WTC11 (cell line): ENCODE results near the gene TMEM14A. TPM values are rescaled to one million over a fixed set of nuclear protein-coding genes. Genes with fewer than 3 reads are reported as not detected.
A peak's percentile ranks its signal among the peaks of the same experiment; 100 is the strongest.

Experiments used
- ATAC-seq: fragments of 200-7000 bp; cut with Tn5 transposase; 2 replicates; pipeline ENCODE4 v1.10.0; 2021; ENCODE audit warnings: mild to moderate bottlenecking, moderate library complexity
- CTCF ChIA-PET: fragments of 300-600 bp; sonication (Branson Sonifier 250); formaldehyde crosslinking; loops from one replicate; lab custom pipeline; 2021; ENCODE audit warnings: antibody characterized with exemption; lab: Charles Lee
- POLR2A ChIA-PET: fragments of 350-600 bp; sonication (Branson Sonifier 250); formaldehyde crosslinking; loops from one replicate; lab custom pipeline; 2021; ENCODE audit warnings: antibody characterized with exemption; lab: Charles Lee
- DNase-seq: peaks from one replicate; pipeline ENCODE4 v3.0.0; 2021; ENCODE audit warnings: low spot score
- H3K27ac Mint-ChIP-seq: 2 replicates; pipeline ENCODE4 v1.8.0; 2021; ENCODE audit warnings: mixed read lengths
- H3K27me3 Mint-ChIP-seq: 2 replicates; pipeline ENCODE4 v1.8.0; 2021; ENCODE audit warnings: low read depth, mild to moderate bottlenecking, moderate library complexity, mixed read lengths
- H3K36me3 Mint-ChIP-seq: 2 replicates; pipeline ENCODE4 v1.8.0; 2021; ENCODE audit warnings: mixed read lengths
- H3K4me1 Mint-ChIP-seq: 2 replicates; pipeline ENCODE4 v1.8.0; 2022; ENCODE audit warnings: mixed read lengths
- H3K4me3 Mint-ChIP-seq: 2 replicates; pipeline ENCODE4 v1.8.0; 2021; ENCODE audit warnings: mild to moderate bottlenecking, moderate library complexity, mixed read lengths
- H3K9me3 Mint-ChIP-seq: 2 replicates; pipeline ENCODE4 v1.8.0; 2021; ENCODE audit warnings: mixed read lengths
- AFF4 ChIP-seq: sonication (generic); formaldehyde crosslinking; IDR thresholded peaks from 2 replicates; pipeline ENCODE4 v1.8.1; 2023; ENCODE audit warnings: mild to moderate bottlenecking, missing genetic modification reagents, borderline replicate concordance
- AR ChIP-seq: fragments of 250-450 bp; sonication (Bioruptor Pico); IDR thresholded peaks from 2 replicates; pipeline ENCODE4 v1.9.0; 2021; ENCODE audit warnings: mild to moderate bottlenecking
- CBFB ChIP-seq: sonication (generic); formaldehyde crosslinking; IDR thresholded peaks from 2 replicates; pipeline ENCODE4 v1.8.1; 2022; ENCODE audit warnings: mild to moderate bottlenecking, low read depth, missing genetic modification reagents
- CTCF ChIP-seq: fragments of 200-600 bp; IDR thresholded peaks from 2 replicates; pipeline ENCODE4 v1.8.0; 2022; ENCODE audit warnings: antibody characterized with exemption
- MXD4 ChIP-seq: fragments of 250-450 bp; sonication (Bioruptor Pico); IDR thresholded peaks from 2 replicates; pipeline ENCODE4 v1.8.0; 2021; ENCODE audit warnings: mild to moderate bottlenecking, moderate library complexity, borderline replicate concordance
- NFE2L1 ChIP-seq: sonication (generic); formaldehyde crosslinking; IDR thresholded peaks from 2 replicates; pipeline ENCODE4 v1.8.1; 2023; ENCODE audit warnings: missing genetic modification reagents
- NR1H2 ChIP-seq: sonication (generic); formaldehyde crosslinking; IDR thresholded peaks from 2 replicates; pipeline ENCODE4 v1.9.0; 2021; ENCODE audit warnings: mild to moderate bottlenecking, moderate library complexity, missing genetic modification reagents
- NR2C2 ChIP-seq: sonication (generic); formaldehyde crosslinking; IDR thresholded peaks from 2 replicates; pipeline ENCODE4 v1.8.0; 2022; ENCODE audit warnings: mild to moderate bottlenecking, missing genetic modification reagents
- SMAD4 ChIP-seq: sonication (generic); formaldehyde crosslinking; IDR thresholded peaks from 2 replicates; pipeline ENCODE4 v1.8.0; 2022; ENCODE audit warnings: mild to moderate bottlenecking, missing genetic modification reagents
- SP1 ChIP-seq: sonication (generic); formaldehyde crosslinking; conservative IDR thresholded peaks from 2 replicates; pipeline ENCODE4 v1.8.1; 2022; ENCODE audit warnings: missing genetic modification reagents
- ZNF219 ChIP-seq: sonication (generic); formaldehyde crosslinking; IDR thresholded peaks from 2 replicates; pipeline ENCODE4 v1.8.0; 2023; ENCODE audit warnings: missing genetic modification reagents, mild to moderate bottlenecking, borderline replicate concordance
- ZNF263 ChIP-seq: sonication (generic); formaldehyde crosslinking; IDR thresholded peaks from 2 replicates; pipeline ENCODE4 v1.8.1; 2022; ENCODE audit warnings: low read depth, mild to moderate bottlenecking, moderate library complexity, missing genetic modification reagents
- ZNF396 ChIP-seq: fragments of 250-450 bp; sonication (Bioruptor Pico); IDR thresholded peaks from 2 replicates; pipeline ENCODE4 v1.8.0; 2021; ENCODE audit warnings: mild to moderate bottlenecking, moderate library complexity, borderline replicate concordance
- ZNF423 ChIP-seq: fragments of 250-450 bp; sonication (Bioruptor Pico); IDR thresholded peaks from 2 replicates; pipeline ENCODE4 v2.1.2; 2022; ENCODE audit warnings: mild to moderate bottlenecking, moderate library complexity
- ZNF512 ChIP-seq: sonication (generic); formaldehyde crosslinking; IDR thresholded peaks from 2 replicates; pipeline ENCODE4 v1.8.1; 2022; ENCODE audit warnings: missing genetic modification reagents, borderline replicate concordance
- total RNA-seq: library from RNA; stranded (reverse); gene quantifications from 3 replicates; pipeline ENCODE4 v1.2.3, GENCODE V29; 2021

TMEM14A gene
- total RNA-seq, 1 experiment from 2014 or later = 8.7 TPM

GRCh38 chr6:52663120-52663935 lies 7.6 kb upstream of the TMEM14A start:
- DNase-seq (peak; percentile 42), ATAC-seq (no peak)
- Mint-ChIP-seq H3K4me1 (no peaks in the 10 kb centered on the region), H3K4me3 (no peak overlapping the region), H3K36me3 (peaks cover 13% of the 10 kb centered on the region), H3K9me3 (peaks cover under 1% of the 10 kb centered on the region; the same call in 1 of the 2 replicates), H3K27ac (no peak overlapping the region), H3K27me3 (peaks cover 3% of the 10 kb centered on the region; the same call in 1 of the 2 replicates)
- ChIA-PET POLR2A (interaction anchor here (0.5 to 1.7 kb wide), 2 partner anchors 69 to 379 kb away, joined by 3 to 4 read pairs; partner anchors contain the start of gene MCM3), CTCF (interaction anchor here (0.6 to 2.8 kb wide), 17 partner anchors 12 to 480 kb away, joined by 3 to 42 read pairs (median 5); partner anchors contain the start of genes EFHC1 and TRAM2)
- TF ChIP-seq AFF4 (CRISPR knock-in tag) = no peak
- no peak for TF ChIP-seq ZNF219 (CRISPR knock-in tag)
- no peak for TF ChIP-seq ZNF423 (CRISPR knock-in tag)
- TF ChIP-seq ZNF396 (CRISPR knock-in tag) = no peak
- no peak for TF ChIP-seq ZNF263 (CRISPR knock-in tag)
- TF ChIP-seq NFE2L1 (CRISPR knock-in tag) = no peak
- peak; percentile 71 for TF ChIP-seq CTCF
- no peak for TF ChIP-seq MXD4 (CRISPR knock-in tag)

GRCh38 chr6:52663936-52664185 lies 7.1 kb upstream of the TMEM14A start:
- no peak overlapping the region for H3K4me3 Mint-ChIP-seq
- TF ChIP-seq NR1H2 (CRISPR knock-in tag) (no peak), SMAD4 (no peak), SP1 (CRISPR knock-in tag) (no peak), ZNF263 (CRISPR knock-in tag) (no peak), ZNF512 (CRISPR knock-in tag) (no peak), AR (CRISPR knock-in tag) (no peak), CBFB (CRISPR knock-in tag) (no peak), NR2C2 (CRISPR knock-in tag) (no peak)
- ATAC-seq = no peak
- CTCF ChIA-PET = interaction anchor here (0.6 to 2.8 kb wide), 12 partner anchors 13 to 480 kb away, joined by 3 to 42 read pairs (median 5); partner anchors contain the start of genes EFHC1 and TRAM2
- no peaks in the 10 kb centered on the region for H3K4me1 Mint-ChIP-seq
- no peaks in the 10 kb centered on the region for H3K9me3 Mint-ChIP-seq
- H3K27me3 Mint-ChIP-seq = peaks cover 3% of the 10 kb centered on the region; the same call in 1 of the 2 replicates
- POLR2A ChIA-PET = no interaction called here
- H3K27ac Mint-ChIP-seq = no peak overlapping the region
- peaks cover 13% of the 10 kb centered on the region for H3K36me3 Mint-ChIP-seq
- no peak for DNase-seq
